ENCODE results near the gene ARHGAP22. TPM values are rescaled to one million over a fixed set of nuclear protein-coding genes. Genes with fewer than 3 reads are reported as not detected.

Gene ARHGAP22
- total and polyA plus RNA-seq, 2 experiments from 2014 or later = 3.2 to 7.8 TPM

GRCh38 chr10:48496105-48496830, 108.6 kb downstream of the ARHGAP22 start:
- Histone ChIP-seq H3K9me3 (ENCODE audit: low read depth) (no peaks in the 10 kb centered on the region), H3K27ac (no peak overlapping the region), H3K4me3 (no peak overlapping the region), H3K4me1 (ENCODE audit: low read depth) (no peaks in the 10 kb centered on the region), H3K27me3 (no peaks in the 10 kb centered on the region), H3K36me3 (no peaks in the 10 kb centered on the region)
- TF ChIP-seq CTCF (IDR thresholded peaks at IDR 0.05; ENCODE audit: low read depth, low read length) = no peak
- DNase-seq (ENCODE audit: low read depth in 1 of 2, low spot score in 1 of 2) = no peak

GRCh38 chr10:48495282-48496045, 109.4 kb downstream of the ARHGAP22 start:
- no peak for TF ChIP-seq CTCF (IDR thresholded peaks at IDR 0.05; ENCODE audit: low read depth, low read length)
- no peak for DNase-seq (ENCODE audit: low read depth in 1 of 2, low spot score in 1 of 2)
- no peaks in the 10 kb centered on the region for H3K4me1 ChIP-seq (ENCODE audit: low read depth)
- H3K9me3 ChIP-seq (ENCODE audit: low read depth) = no peaks in the 10 kb centered on the region
- H3K36me3 ChIP-seq = no peaks in the 10 kb centered on the region
- H3K27ac ChIP-seq = no peak overlapping the region
- no peak overlapping the region for H3K4me3 ChIP-seq
- no peaks in the 10 kb centered on the region for H3K27me3 ChIP-seq

- H3K4me1 ChIP-seq (ENCODE audit: low read depth) = no peaks in the 10 kb centered on the region
- H3K9me3 ChIP-seq (ENCODE audit: low read depth) = no peaks in the 10 kb centered on the region
- H3K27ac ChIP-seq = no peak overlapping the region
- H3K27me3 ChIP-seq = no peaks in the 10 kb centered on the region
- no peaks in the 10 kb centered on the region for H3K36me3 ChIP-seq
- H3K4me3 ChIP-seq = no peak overlapping the region
- DNase-seq (ENCODE audit: low read depth in 1 of 2, low spot score in 1 of 2) = no peak
- TF ChIP-seq CTCF (IDR thresholded peaks at IDR 0.05; ENCODE audit: low read depth, low read length) = no peak
Measured at GRCh38 chr10:48494611-48495010, 110.3 kb downstream of the ARHGAP22 start.

GRCh38 chr10:48494073-48494472, 110.8 kb downstream of the ARHGAP22 start:
- H3K27ac ChIP-seq = no peak overlapping the region
- no peaks in the 10 kb centered on the region for H3K36me3 ChIP-seq
- no peaks in the 10 kb centered on the region for H3K9me3 ChIP-seq (ENCODE audit: low read depth)
- TF ChIP-seq CTCF (IDR thresholded peaks at IDR 0.05; ENCODE audit: low read depth, low read length) = no peak
- H3K4me1 ChIP-seq (ENCODE audit: low read depth) = no peaks in the 10 kb centered on the region
- no peaks in the 10 kb centered on the region for H3K27me3 ChIP-seq
- DNase-seq (ENCODE audit: low read depth in 1 of 2, low spot score in 1 of 2) = no peak
- H3K4me3 ChIP-seq = no peak overlapping the region

- H3K27me3 ChIP-seq = no peaks in the 10 kb centered on the region
- no peak overlapping the region for H3K4me3 ChIP-seq
- H3K9me3 ChIP-seq (ENCODE audit: low read depth) = no peaks in the 10 kb centered on the region
- no peak for DNase-seq (ENCODE audit: low read depth in 1 of 2, low spot score in 1 of 2)
- H3K27ac ChIP-seq = no peak overlapping the region
- no peak for TF ChIP-seq CTCF (IDR thresholded peaks at IDR 0.05; ENCODE audit: low read depth, low read length)
- H3K4me1 ChIP-seq (ENCODE audit: low read depth) = no peaks in the 10 kb centered on the region
- no peaks in the 10 kb centered on the region for H3K36me3 ChIP-seq
Measured at GRCh38 chr10:48493083-48493871, 111.6 kb downstream of the ARHGAP22 start.
